Omental fat pad (tissue), 4 donors: ENCODE results near the gene NATD1. TPM values are rescaled to one million over a fixed set of nuclear protein-coding genes. Genes with fewer than 3 reads are reported as not detected.

Source experiments
- ATAC-seq: fragments of 150-250 bp; one replicate; pipeline ENCODE4 v1.9.1; 2016; ENCODE audit warnings: mild to moderate bottlenecking, moderate library complexity; ENCODE audit not compliant: low FRiP score
- DNase-seq: peaks from one replicate; pipeline ENCODE4 v3.0.0-alpha.2; 2019; ENCODE audit warnings: low spot score
- CTCF ChIP-seq, 3 donors: fragments of 450-650 bp; IDR thresholded peaks; one replicate each; pipeline ENCODE4 v1.5.1; 2016 to 2017; ENCODE audit warnings: antibody characterized with exemption in 3 of 3, mild to moderate bottlenecking in 3 of 3, moderate library complexity in 2 of 3
- total RNA-seq, 4 donors: library from RNA; depleted of rRNA; stranded (reverse); fragments of >200 nt; gene quantifications; one replicate each; pipeline ENCODE4 v1.1.0, GENCODE V29; 2016

NATD1 gene
- total RNA-seq, 4 donors from 2014 or later: 7.5 to 19.1 (median 9.6) TPM

GRCh38 chr17:21285164-21286065 lies 32.2 kb upstream of the NATD1 start:
- ATAC-seq (no peak), DNase-seq (no peak)
- no peak for TF ChIP-seq CTCF (IDR thresholded peaks at IDR 0.05)

GRCh38 chr17:21284319-21285163 lies 31.3 kb upstream of the NATD1 start, which contains the start of gene MAP2K3:
Gene MAP2K3, plus strand, starts transcription at chr17:21284711. Its CDS starts 210 bp downstream, at chr17:21284921.
- peak; percentile 93 for DNase-seq
- ATAC-seq: peak; percentile 76

GRCh38 chr17:21283482-21284318 lies 30.5 kb upstream of the NATD1 start:
- TF ChIP-seq CTCF (IDR thresholded peaks at IDR 0.05): no peak
- no peak for DNase-seq
- no peak for ATAC-seq

More at GRCh38 chr17:21284319-21285163, 31.3 kb upstream of the NATD1 start, which contains the start of gene MAP2K3:
- no peak for TF ChIP-seq CTCF (IDR thresholded peaks at IDR 0.05)

GRCh38 chr17:21282850-21283249 lies 29.6 kb upstream of the NATD1 start:
- no peak for DNase-seq
- ATAC-seq: no peak
- no peak for TF ChIP-seq CTCF (IDR thresholded peaks at IDR 0.05)

- ATAC-seq (peak; percentile 11), DNase-seq (no peak)
- no peak for TF ChIP-seq CTCF (IDR thresholded peaks at IDR 0.05)
These were observed 29.0 kb upstream of the NATD1 start for GRCh38 chr17:21282231-21282630.

GRCh38 chr17:21280081-21280518 lies 26.9 kb upstream of the NATD1 start:
- DNase-seq (peak; percentile 90), ATAC-seq (peak; percentile 30)
- peak in 2 of 3 donors; percentile 75 to 84 for TF ChIP-seq CTCF (IDR thresholded peaks at IDR 0.05)
